IMR-90 (cell line): Measurements from ENCODE around the gene NAGLU.

Source experiments
- CHD1 ChIP-seq: IDR thresholded peaks from 2 replicates; pipeline ENCODE4 v1.6.1; 2012; ENCODE audit warnings: low read depth, low read length, improper control_type of control experiment
- CTCF ChIP-seq: conservative IDR thresholded peaks from 2 replicates; pipeline ENCODE4 v1.5.1; 2012; ENCODE audit warnings: mild to moderate bottlenecking, low read depth, low read length, improper control_type of control experiment
- ELK1 ChIP-seq: fragments of 150-350 bp; IDR thresholded peaks from 2 replicates; pipeline ENCODE4 v1.6.1; 2016; ENCODE audit warnings: low read depth, mild to moderate bottlenecking, low read length, moderate library complexity, borderline replicate concordance
- MAZ ChIP-seq: IDR thresholded peaks from 2 replicates; pipeline ENCODE4 v1.6.1; 2012; ENCODE audit warnings: low read depth, mild to moderate bottlenecking, low read length, improper control_type of control experiment, moderate library complexity, borderline replicate concordance
- POLR2A ChIP-seq: IDR thresholded peaks from 2 replicates; pipeline ENCODE4 v1.6.1; 2012; ENCODE audit warnings: mild to moderate bottlenecking, low read depth, low read length
- RCOR1 ChIP-seq: IDR thresholded peaks from 2 replicates; pipeline ENCODE4 v1.6.1; 2012; ENCODE audit warnings: mild to moderate bottlenecking, low read length, improper control_type of control experiment; ENCODE audit not compliant: insufficient replicate concordance
- USF2 ChIP-seq: fragments of 150-350 bp; IDR thresholded peaks from 2 replicates; pipeline ENCODE4 v1.6.1; 2017; ENCODE audit warnings: mild to moderate bottlenecking, antibody characterized with exemption, low read length, low read depth

GRCh38 chr17:42536048-42536371, at the start of gene NAGLU:
- TF ChIP-seq POLR2A, result peak; percentile 27; the same call in 1 of the 2 replicates
- peak; percentile 97 for TF ChIP-seq USF2
- no peak for TF ChIP-seq CTCF
- TF ChIP-seq MAZ, result peak; percentile 63; the same call in 1 of the 2 replicates
- no peak for TF ChIP-seq RCOR1
- TF ChIP-seq CHD1, result no peak
- TF ChIP-seq ELK1, result no peak
